DOHH2 (cell line): ENCODE results near the gene GPR148.

Experiments
- EZH2phosphoT487 ChIP-seq: fragments of 200-600 bp; sonication (generic); IDR thresholded peaks from 2 replicates; pipeline ENCODE4 v1.6.1; 2017; ENCODE audit warnings: borderline replicate concordance, mild to moderate bottlenecking, antibody characterized with exemption, low read length, moderate library complexity, mixed read lengths
- TF ChIP-seq, protein P1 (sequence below): fragments of 200-600 bp; sonication (generic); IDR thresholded peaks from one replicate; pipeline ENCODE4 v1.5.1; 2014; ENCODE audit warnings: antibody characterized with exemption, mild to moderate bottlenecking, low read depth, low read length; ENCODE audit not compliant: poor library complexity, severe bottlenecking

DNA sequence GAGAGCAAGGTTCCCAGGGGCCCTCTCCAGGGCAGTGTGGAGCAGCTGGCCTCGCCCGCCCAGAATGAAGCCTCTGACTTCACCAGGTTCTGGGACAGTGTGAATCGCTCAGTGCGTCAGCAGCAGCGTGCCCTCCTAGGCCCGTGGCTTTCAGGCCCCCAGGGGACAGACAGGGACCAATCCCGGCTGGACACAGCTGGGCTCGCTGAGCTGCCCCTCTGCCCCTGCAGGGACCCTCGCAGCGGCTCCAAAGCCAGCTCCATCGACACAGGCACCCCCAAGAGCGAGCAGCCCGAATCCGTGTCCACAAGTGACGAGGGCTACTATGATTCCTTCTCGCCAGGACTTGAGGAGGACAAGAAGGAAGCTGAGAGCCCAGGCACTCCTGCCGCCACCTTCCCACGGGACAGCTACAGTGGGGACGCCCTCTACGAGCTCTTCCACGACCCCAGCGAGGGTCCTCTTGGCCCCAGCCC, 34.1 kb downstream of the GPR148 start:
- TF ChIP-seq, protein P1, sequence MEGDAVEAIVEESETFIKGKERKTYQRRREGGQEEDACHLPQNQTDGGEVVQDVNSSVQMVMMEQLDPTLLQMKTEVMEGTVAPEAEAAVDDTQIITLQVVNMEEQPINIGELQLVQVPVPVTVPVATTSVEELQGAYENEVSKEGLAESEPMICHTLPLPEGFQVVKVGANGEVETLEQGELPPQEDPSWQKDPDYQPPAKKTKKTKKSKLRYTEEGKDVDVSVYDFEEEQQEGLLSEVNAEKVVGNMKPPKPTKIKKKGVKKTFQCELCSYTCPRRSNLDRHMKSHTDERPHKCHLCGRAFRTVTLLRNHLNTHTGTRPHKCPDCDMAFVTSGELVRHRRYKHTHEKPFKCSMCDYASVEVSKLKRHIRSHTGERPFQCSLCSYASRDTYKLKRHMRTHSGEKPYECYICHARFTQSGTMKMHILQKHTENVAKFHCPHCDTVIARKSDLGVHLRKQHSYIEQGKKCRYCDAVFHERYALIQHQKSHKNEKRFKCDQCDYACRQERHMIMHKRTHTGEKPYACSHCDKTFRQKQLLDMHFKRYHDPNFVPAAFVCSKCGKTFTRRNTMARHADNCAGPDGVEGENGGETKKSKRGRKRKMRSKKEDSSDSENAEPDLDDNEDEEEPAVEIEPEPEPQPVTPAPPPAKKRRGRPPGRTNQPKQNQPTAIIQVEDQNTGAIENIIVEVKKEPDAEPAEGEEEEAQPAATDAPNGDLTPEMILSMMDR, result no peak
- TF ChIP-seq EZH2phosphoT487, result no peak
